ENCODE measurements around the gene MCC. TPM values are rescaled to one million over a fixed set of nuclear protein-coding genes. Genes with fewer than 3 reads are reported as not detected.

Gene MCC
- total RNA-seq, 2 experiments from 2014 or later, result 0.25 TPM; not detected in 1

GRCh38 chr5:113070901-113071300 lies 417.4 kb downstream of the MCC start:
- CTCF ChIA-PET (ENCODE audit: unreplicated experiment), result no interaction called here
- no peak overlapping the region for H3K27ac ChIP-seq (ENCODE audit: low read depth, low read length, poor library complexity, severe bottlenecking)
- intact Hi-C loops (cut with micrococcal nuclease; ENCODE audit: unreplicated experiment), result no loop called here
- H3K9me3 ChIP-seq (ENCODE audit: low read length), result no peaks in the 10 kb centered on the region
- no peak for DNase-seq (ENCODE audit: low spot score)
- no peak overlapping the region for H3K4me3 ChIP-seq (ENCODE audit: low read depth, low read length, poor library complexity, severe bottlenecking)
- no TSS peak for BruUV-seq (replicated peaks)
- no peaks in the 10 kb centered on the region for H3K36me3 ChIP-seq (ENCODE audit: insufficient read depth, low read length)
- H3K79me2 ChIP-seq (ENCODE audit: insufficient read depth, low read depth, low read length), result no peaks in the 10 kb centered on the region
- H3K4me2 ChIP-seq (ENCODE audit: low read length), result no peak overlapping the region
- no peak overlapping the region for H2AFZ ChIP-seq (ENCODE audit: low read length)
- H3K4me1 ChIP-seq (ENCODE audit: insufficient read depth, low read length, poor library complexity, severe bottlenecking), result no peaks in the 10 kb centered on the region
- no peaks in the 10 kb centered on the region for H3K9me2 ChIP-seq (ENCODE audit: insufficient read depth, low read length)
- H4K20me1 ChIP-seq (ENCODE audit: insufficient read depth, low read length), result no peaks in the 10 kb centered on the region
- POLR2A ChIA-PET, result interaction anchor here (0.5 to 1.4 kb wide), 3 partner anchors 9 to 194 kb away, joined by 3 read pairs; no protein-coding TSS in a partner anchor
- TF ChIP-seq CTCF (conservative IDR thresholded peaks at IDR 0.05; ENCODE audit: low read length) (no peak), EZH2phosphoT487 (IDR thresholded peaks at IDR 0.05; ENCODE audit: borderline replicate concordance, low read depth, low read length) (no peak)

- no peak for TF ChIP-seq CTCF (conservative IDR thresholded peaks at IDR 0.05; ENCODE audit: low read length)
- no peak for TF ChIP-seq EZH2phosphoT487 (IDR thresholded peaks at IDR 0.05; ENCODE audit: borderline replicate concordance, low read depth, low read length)
- no peaks in the 10 kb centered on the region for H3K9me2 ChIP-seq (ENCODE audit: insufficient read depth, low read length)
- no peaks in the 10 kb centered on the region for H3K4me1 ChIP-seq (ENCODE audit: insufficient read depth, low read length, poor library complexity, severe bottlenecking)
- no peaks in the 10 kb centered on the region for H4K20me1 ChIP-seq (ENCODE audit: insufficient read depth, low read length)
- H2AFZ ChIP-seq (ENCODE audit: low read length), result no peak overlapping the region
- intact Hi-C loops (cut with micrococcal nuclease; ENCODE audit: unreplicated experiment), result no loop called here
- POLR2A ChIA-PET, result interaction anchor here (0.9 kb wide), 1 partner anchor 14 kb away, joined by 3 read pairs; no protein-coding TSS in a partner anchor
- H3K27ac ChIP-seq (ENCODE audit: low read depth, low read length, poor library complexity, severe bottlenecking), result no peak overlapping the region
- H3K4me3 ChIP-seq (ENCODE audit: low read depth, low read length, poor library complexity, severe bottlenecking), result no peak overlapping the region
- no peaks in the 10 kb centered on the region for H3K9me3 ChIP-seq (ENCODE audit: low read length)
- CTCF ChIA-PET (ENCODE audit: unreplicated experiment), result no interaction called here
- H3K4me2 ChIP-seq (ENCODE audit: low read length), result no peak overlapping the region
- no peak for DNase-seq (ENCODE audit: low spot score)
- H3K36me3 ChIP-seq (ENCODE audit: insufficient read depth, low read length), result no peaks in the 10 kb centered on the region
- BruUV-seq (replicated peaks), result no TSS peak
- H3K79me2 ChIP-seq (ENCODE audit: insufficient read depth, low read depth, low read length), result no peaks in the 10 kb centered on the region
These were observed 419.7 kb downstream of the MCC start for GRCh38 chr5:113068559-113068958.

- intact Hi-C loops (cut with micrococcal nuclease; ENCODE audit: unreplicated experiment), result no loop called here
- Histone ChIP-seq H3K4me2 (ENCODE audit: low read length) (no peak overlapping the region), H4K20me1 (ENCODE audit: insufficient read depth, low read length) (no peaks in the 10 kb centered on the region), H3K4me1 (ENCODE audit: insufficient read depth, low read length, poor library complexity, severe bottlenecking) (no peaks in the 10 kb centered on the region), H2AFZ (ENCODE audit: low read length) (no peak overlapping the region), H3K36me3 (ENCODE audit: insufficient read depth, low read length) (no peaks in the 10 kb centered on the region), H3K9me3 (ENCODE audit: low read length) (no peaks in the 10 kb centered on the region), H3K9me2 (ENCODE audit: insufficient read depth, low read length) (no peaks in the 10 kb centered on the region), H3K79me2 (ENCODE audit: insufficient read depth, low read depth, low read length) (no peaks in the 10 kb centered on the region), H3K4me3 (ENCODE audit: low read depth, low read length, poor library complexity, severe bottlenecking) (no peak overlapping the region), H3K27ac (ENCODE audit: low read depth, low read length, poor library complexity, severe bottlenecking) (no peak overlapping the region)
- ChIA-PET POLR2A (interaction anchor here (0.9 kb wide), 1 partner anchor 13 kb away, joined by 3 read pairs; no protein-coding TSS in a partner anchor), CTCF (ENCODE audit: unreplicated experiment) (no interaction called here)
- no peak for TF ChIP-seq CTCF (conservative IDR thresholded peaks at IDR 0.05; ENCODE audit: low read length)
- no peak for TF ChIP-seq EZH2phosphoT487 (IDR thresholded peaks at IDR 0.05; ENCODE audit: borderline replicate concordance, low read depth, low read length)
- DNase-seq (ENCODE audit: low spot score), result no peak
- no TSS peak for BruUV-seq (replicated peaks)
These were observed 420.5 kb downstream of the MCC start for GRCh38 chr5:113067635-113068344.
